HCT116 (cell line): ENCODE results near the gene CASQ1. TPM values are rescaled to one million over a fixed set of nuclear protein-coding genes. Genes with fewer than 3 reads are reported as not detected.

ENCODE experiments used
- ATAC-seq: fragments of 200-7000 bp; cut with Tn5 transposase; 2 replicates; pipeline ENCODE4 v1.9.1; 2020; ENCODE audit warnings: mild to moderate bottlenecking, moderate library complexity
- BruUV-seq: library from RNA; stranded (reverse); fragments of 400-500 nt; replicated peaks from 2 replicates; lab custom pipeline; 2021; lab: Mats Ljungman, UMichigan
- CTCF ChIA-PET: fragments of 300-600 bp; sonication (Branson Sonifier 250); formaldehyde crosslinking; loops from one replicate; lab custom pipeline; 2021; ENCODE audit warnings: antibody characterized with exemption; lab: Charles Lee
- POLR2A ChIA-PET: fragments of 300-600, 350-600 bp; sonication (Branson Sonifier 250); formaldehyde crosslinking; loops from one replicate; lab custom pipeline; 2021; ENCODE audit warnings: antibody characterized with exemption; lab: Charles Lee
- RAD21 ChIA-PET, 2 experiments: fragments of 300-600 bp; sonication (Branson Sonifier 250); formaldehyde crosslinking; loops; one replicate each; lab custom pipeline; 2023; ENCODE audit warnings: low total read pairs in 2 of 2; ENCODE audit not compliant: uncharacterized antibody in 2 of 2, unreplicated experiment in 2 of 2, low non-redundant PET in 1 of 2; lab: Charles Lee
- DNase-seq: peaks from one replicate; pipeline ENCODE4 v3.0.0-alpha.2; 2010; ENCODE audit warnings: low read depth, low spot score
- H2AFZ ChIP-seq: fragments of 200-600 bp; shearing (Covaris generic), sonication (generic); 2 replicates; pipeline ENCODE4 v1.6.1; 2017; ENCODE audit warnings: low read depth, mixed run types, mixed read lengths, antibody characterized with exemption, low read length; ENCODE audit not compliant: poor library complexity, severe bottlenecking
- H3K27ac ChIP-seq: 2 replicates; pipeline ENCODE4 v1.5.1; 2012; ENCODE audit warnings: low read depth, low read length
- H3K27me3 ChIP-seq: fragments of 200-600 bp; sonication (generic); 2 replicates; pipeline ENCODE4 v1.6.1; 2016; ENCODE audit warnings: mixed run types, low read length, mixed read lengths; ENCODE audit not compliant: insufficient read depth
- H3K36me3 ChIP-seq, 2 experiments: fragments of 200-500 bp in 1 of 2; fragments of 200-600 bp in 1 of 2; sonication (Bioruptor generic) in 1 of 2; sonication (generic) in 1 of 2; 2 replicates each; pipeline versions ENCODE4 v1.5.1 to v1.6.1; 2014 to 2016; ENCODE audit warnings: low read length in 2 of 2, inconsistent platforms in 1 of 2, mixed read lengths in 1 of 2, mixed run types in 1 of 2; ENCODE audit not compliant: insufficient read depth in 2 of 2, control insufficient read depth in 1 of 2
- H3K4me1 ChIP-seq, 2 experiments: fragments of 200-600 bp in 1 of 2; sonication (generic) in 1 of 2; 2 replicates each; pipeline versions ENCODE4 v1.5.1 to v1.6.1; 2012 to 2017; ENCODE audit warnings: low read length in 2 of 2, inconsistent platforms in 1 of 2, mild to moderate bottlenecking in 1 of 2, mixed read lengths in 1 of 2, mixed run types in 1 of 2, moderate library complexity in 1 of 2; ENCODE audit not compliant: insufficient read depth in 2 of 2, control insufficient read depth in 1 of 2
- H3K4me2 ChIP-seq: fragments of 200-600 bp; sonication (generic); 2 replicates; pipeline ENCODE4 v1.6.1; 2017; ENCODE audit warnings: mixed run types, low read length, mixed read lengths
- H3K4me3 ChIP-seq, 2 experiments: fragments of 200-600 bp in 1 of 2; sonication (generic) in 1 of 2; replicated peaks in 1 of 2; 2 replicates each; pipeline ENCODE4 v1.5.1; 2011 to 2016; ENCODE audit warnings: low read length in 2 of 2, control low read depth in 1 of 2, low read depth in 1 of 2, mild to moderate bottlenecking in 1 of 2, mixed read lengths in 1 of 2, mixed run types in 1 of 2
- H3K79me2 ChIP-seq: fragments of 200-600 bp; sonication (generic); 2 replicates; pipeline ENCODE4 v1.6.1; 2017; ENCODE audit warnings: mild to moderate bottlenecking, mixed run types, low read length, moderate library complexity, mixed read lengths; ENCODE audit not compliant: insufficient read depth
- H3K9ac ChIP-seq: fragments of 200-600 bp; sonication (generic); 2 replicates; pipeline ENCODE4 v1.6.1; 2016; ENCODE audit warnings: low read length, mixed read lengths
- H3K9me2 ChIP-seq: fragments of 200-600 bp; sonication (generic), shearing (Covaris generic); 2 replicates; pipeline ENCODE4 v1.6.1; 2017; ENCODE audit warnings: mixed run types, mild to moderate bottlenecking, moderate library complexity; ENCODE audit not compliant: insufficient read depth
- H3K9me3 ChIP-seq, 2 experiments: fragments of 200-500 bp in 1 of 2; fragments of 200-600 bp in 1 of 2; sonication (Bioruptor generic) in 1 of 2; sonication (generic) in 1 of 2; 2 replicates each; pipeline ENCODE4 v1.6.1; 2014 to 2017; ENCODE audit warnings: low read length in 2 of 2, mixed read lengths in 2 of 2, inconsistent platforms in 1 of 2, low read depth in 1 of 2, mild to moderate bottlenecking in 1 of 2, mixed run types in 1 of 2, moderate library complexity in 1 of 2; ENCODE audit not compliant: control insufficient read depth in 1 of 2, insufficient read depth in 1 of 2
- H4K20me1 ChIP-seq: fragments of 200-600 bp; sonication (generic), shearing (Covaris generic); 2 replicates; pipeline ENCODE4 v1.6.1; 2017; ENCODE audit warnings: mixed run types, mild to moderate bottlenecking, moderate library complexity; ENCODE audit not compliant: insufficient read depth
- CEBPB ChIP-seq: IDR thresholded peaks from 2 replicates; pipeline ENCODE4 v1.6.1; 2012; ENCODE audit warnings: low read depth
- EGR1 ChIP-seq: IDR thresholded peaks from 2 replicates; pipeline ENCODE4 v1.6.1; 2012; ENCODE audit warnings: low read depth
- ELF1 ChIP-seq: IDR thresholded peaks from 2 replicates; pipeline ENCODE4 v1.6.1; 2012; ENCODE audit warnings: low read depth, borderline replicate concordance
- EZH2 ChIP-seq: fragments of 200-600 bp; sonication (generic); IDR thresholded peaks from 2 replicates; pipeline ENCODE4 v1.6.1; 2017; ENCODE audit warnings: antibody characterized with exemption, mixed run types
- EZH2phosphoT487 ChIP-seq: fragments of 200-600 bp; IDR thresholded peaks from 2 replicates; pipeline ENCODE4 v1.6.1; 2018; ENCODE audit warnings: antibody characterized with exemption, borderline replicate concordance
- FOSL1 ChIP-seq: IDR thresholded peaks from 2 replicates; pipeline ENCODE4 v1.6.1; 2012; ENCODE audit warnings: low read depth
- POLR2A ChIP-seq: IDR thresholded peaks from 2 replicates; pipeline ENCODE4 v1.7.0; 2011; ENCODE audit warnings: borderline replicate concordance; ENCODE audit not compliant: insufficient read depth, insufficient read length; ENCODE audit errors: extremely low read depth
- POLR2AphosphoS5 ChIP-seq: IDR thresholded peaks from 2 replicates; pipeline ENCODE4 v1.6.1; 2011; ENCODE audit warnings: mild to moderate bottlenecking, low read depth, low read length, moderate library complexity
- RAD21 ChIP-seq: IDR thresholded peaks from 2 replicates; pipeline ENCODE4 v1.6.1; 2012; ENCODE audit warnings: low read depth, mild to moderate bottlenecking
- SIN3A ChIP-seq: IDR thresholded peaks from 2 replicates; pipeline ENCODE4 v1.6.1; 2012; ENCODE audit warnings: low read depth
- SP1 ChIP-seq: IDR thresholded peaks from 2 replicates; pipeline ENCODE4 v1.6.1; 2012; ENCODE audit warnings: low read depth
- SRF ChIP-seq: IDR thresholded peaks from 2 replicates; pipeline ENCODE4 v1.6.1; 2012; ENCODE audit warnings: low read depth
- TCF7L2 ChIP-seq: IDR thresholded peaks from 2 replicates; pipeline ENCODE4 v1.7.0; 2011; ENCODE audit warnings: borderline replicate concordance, inconsistent platforms; ENCODE audit not compliant: insufficient read depth, insufficient read length; ENCODE audit errors: extremely low read depth
- YY1 ChIP-seq: IDR thresholded peaks from 2 replicates; pipeline ENCODE4 v1.6.1; 2011; ENCODE audit warnings: low read length, low read depth, moderate library complexity, mild to moderate bottlenecking; ENCODE audit not compliant: insufficient replicate concordance; ENCODE audit errors: extremely low read depth
- ZFX ChIP-seq: fragments of 450-650 bp; IDR thresholded peaks from 2 replicates; pipeline ENCODE4 v1.6.1; 2017
- ZNF274 ChIP-seq: fragments of 200-500 bp; sonication (Bioruptor generic); IDR thresholded peaks from 2 replicates; pipeline ENCODE4 v1.6.1; 2014; ENCODE audit warnings: mild to moderate bottlenecking, low read depth, low read length, inconsistent platforms
- intact Hi-C: fragments of 100-400 bp; cut with micrococcal nuclease; formaldehyde crosslinking; loops from 2 replicates; pipeline ENCODE4 v1.10.0; 2022
- total RNA-seq: library from RNA; stranded (reverse); gene quantifications from one replicate; pipeline ENCODE4 v1.2.1, GENCODE V29; 2021; ENCODE audit not compliant: unreplicated experiment
- TF ChIP-seq, protein P1 (sequence below): IDR thresholded peaks from 2 replicates; pipeline ENCODE4 v1.6.1; 2011; ENCODE audit warnings: mild to moderate bottlenecking, low read length, moderate library complexity; ENCODE audit not compliant: insufficient replicate concordance; ENCODE audit errors: extremely low read depth
- TF ChIP-seq, protein P2 (sequence below): IDR thresholded peaks from 2 replicates; pipeline ENCODE4 v1.6.1; 2012
- TF ChIP-seq, protein P3 (sequence below): IDR thresholded peaks from 2 replicates; pipeline ENCODE4 v1.6.1; 2012; ENCODE audit warnings: low read depth
- TF ChIP-seq, protein P4 (sequence below), 3 experiments: fragments of 200-600 bp in 1 of 3; sonication (generic) in 1 of 3; IDR thresholded peaks in 2 of 3; conservative IDR thresholded peaks in 1 of 3; 2 replicates each; pipeline ENCODE4 v1.5.1; 2012 to 2017; ENCODE audit warnings: low read depth in 2 of 3, low read length in 2 of 3, antibody characterized with exemption in 1 of 3, borderline replicate concordance in 1 of 3, control low read depth in 1 of 3, mild to moderate bottlenecking in 1 of 3, mixed read lengths in 1 of 3, mixed run types in 1 of 3, moderate library complexity in 1 of 3; ENCODE audit not compliant: insufficient read depth in 1 of 3

Gene CASQ1
- total RNA-seq, 1 experiment from 2014 or later = not detected

DNA sequence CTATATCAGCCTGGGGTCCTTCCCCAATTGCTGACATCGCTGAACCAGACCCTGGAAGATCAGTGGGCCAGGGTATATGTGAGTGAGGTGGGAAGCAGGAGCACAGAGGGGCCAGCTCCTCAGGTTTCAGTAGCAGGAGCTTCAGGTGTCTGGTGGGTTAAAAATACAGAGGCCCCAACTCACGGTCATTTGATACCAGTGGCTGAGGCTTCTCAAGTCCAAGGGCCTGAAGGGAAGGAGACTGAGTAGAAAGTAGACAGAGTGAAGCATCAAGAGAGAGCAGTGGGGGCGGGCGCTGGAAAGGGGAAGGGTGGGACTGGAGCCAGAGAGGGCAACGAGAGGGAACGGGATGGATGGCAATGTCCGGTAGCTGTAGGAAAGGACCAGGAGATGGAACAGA lies 2.0 kb upstream of the CASQ1 start:
- BruUV-seq = no TSS peak
- no peaks in the 10 kb centered on the region for H3K27me3 ChIP-seq
- TF ChIP-seq, protein P1, sequence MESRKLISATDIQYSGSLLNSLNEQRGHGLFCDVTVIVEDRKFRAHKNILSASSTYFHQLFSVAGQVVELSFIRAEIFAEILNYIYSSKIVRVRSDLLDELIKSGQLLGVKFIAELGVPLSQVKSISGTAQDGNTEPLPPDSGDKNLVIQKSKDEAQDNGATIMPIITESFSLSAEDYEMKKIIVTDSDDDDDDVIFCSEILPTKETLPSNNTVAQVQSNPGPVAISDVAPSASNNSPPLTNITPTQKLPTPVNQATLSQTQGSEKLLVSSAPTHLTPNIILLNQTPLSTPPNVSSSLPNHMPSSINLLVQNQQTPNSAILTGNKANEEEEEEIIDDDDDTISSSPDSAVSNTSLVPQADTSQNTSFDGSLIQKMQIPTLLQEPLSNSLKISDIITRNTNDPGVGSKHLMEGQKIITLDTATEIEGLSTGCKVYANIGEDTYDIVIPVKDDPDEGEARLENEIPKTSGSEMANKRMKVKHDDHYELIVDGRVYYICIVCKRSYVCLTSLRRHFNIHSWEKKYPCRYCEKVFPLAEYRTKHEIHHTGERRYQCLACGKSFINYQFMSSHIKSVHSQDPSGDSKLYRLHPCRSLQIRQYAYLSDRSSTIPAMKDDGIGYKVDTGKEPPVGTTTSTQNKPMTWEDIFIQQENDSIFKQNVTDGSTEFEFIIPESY = no peak
- TF ChIP-seq POLR2AphosphoS5 (no peak), ZNF274 (no peak), SRF (no peak), POLR2A (no peak), YY1 (no peak), ELF1 (no peak), SIN3A (no peak), RAD21 (no peak), TCF7L2 (no peak), EZH2phosphoT487 (no peak), EZH2 (no peak), FOSL1 (no peak), CEBPB (no peak), SP1 (no peak), ZFX (no peak), EGR1 (no peak)
- TF ChIP-seq, protein P2, sequence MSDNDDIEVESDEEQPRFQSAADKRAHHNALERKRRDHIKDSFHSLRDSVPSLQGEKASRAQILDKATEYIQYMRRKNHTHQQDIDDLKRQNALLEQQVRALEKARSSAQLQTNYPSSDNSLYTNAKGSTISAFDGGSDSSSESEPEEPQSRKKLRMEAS = no peak
- TF ChIP-seq, protein P3, sequence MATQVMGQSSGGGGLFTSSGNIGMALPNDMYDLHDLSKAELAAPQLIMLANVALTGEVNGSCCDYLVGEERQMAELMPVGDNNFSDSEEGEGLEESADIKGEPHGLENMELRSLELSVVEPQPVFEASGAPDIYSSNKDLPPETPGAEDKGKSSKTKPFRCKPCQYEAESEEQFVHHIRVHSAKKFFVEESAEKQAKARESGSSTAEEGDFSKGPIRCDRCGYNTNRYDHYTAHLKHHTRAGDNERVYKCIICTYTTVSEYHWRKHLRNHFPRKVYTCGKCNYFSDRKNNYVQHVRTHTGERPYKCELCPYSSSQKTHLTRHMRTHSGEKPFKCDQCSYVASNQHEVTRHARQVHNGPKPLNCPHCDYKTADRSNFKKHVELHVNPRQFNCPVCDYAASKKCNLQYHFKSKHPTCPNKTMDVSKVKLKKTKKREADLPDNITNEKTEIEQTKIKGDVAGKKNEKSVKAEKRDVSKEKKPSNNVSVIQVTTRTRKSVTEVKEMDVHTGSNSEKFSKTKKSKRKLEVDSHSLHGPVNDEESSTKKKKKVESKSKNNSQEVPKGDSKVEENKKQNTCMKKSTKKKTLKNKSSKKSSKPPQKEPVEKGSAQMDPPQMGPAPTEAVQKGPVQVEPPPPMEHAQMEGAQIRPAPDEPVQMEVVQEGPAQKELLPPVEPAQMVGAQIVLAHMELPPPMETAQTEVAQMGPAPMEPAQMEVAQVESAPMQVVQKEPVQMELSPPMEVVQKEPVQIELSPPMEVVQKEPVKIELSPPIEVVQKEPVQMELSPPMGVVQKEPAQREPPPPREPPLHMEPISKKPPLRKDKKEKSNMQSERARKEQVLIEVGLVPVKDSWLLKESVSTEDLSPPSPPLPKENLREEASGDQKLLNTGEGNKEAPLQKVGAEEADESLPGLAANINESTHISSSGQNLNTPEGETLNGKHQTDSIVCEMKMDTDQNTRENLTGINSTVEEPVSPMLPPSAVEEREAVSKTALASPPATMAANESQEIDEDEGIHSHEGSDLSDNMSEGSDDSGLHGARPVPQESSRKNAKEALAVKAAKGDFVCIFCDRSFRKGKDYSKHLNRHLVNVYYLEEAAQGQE = no peak
- TF ChIP-seq, protein P4, sequence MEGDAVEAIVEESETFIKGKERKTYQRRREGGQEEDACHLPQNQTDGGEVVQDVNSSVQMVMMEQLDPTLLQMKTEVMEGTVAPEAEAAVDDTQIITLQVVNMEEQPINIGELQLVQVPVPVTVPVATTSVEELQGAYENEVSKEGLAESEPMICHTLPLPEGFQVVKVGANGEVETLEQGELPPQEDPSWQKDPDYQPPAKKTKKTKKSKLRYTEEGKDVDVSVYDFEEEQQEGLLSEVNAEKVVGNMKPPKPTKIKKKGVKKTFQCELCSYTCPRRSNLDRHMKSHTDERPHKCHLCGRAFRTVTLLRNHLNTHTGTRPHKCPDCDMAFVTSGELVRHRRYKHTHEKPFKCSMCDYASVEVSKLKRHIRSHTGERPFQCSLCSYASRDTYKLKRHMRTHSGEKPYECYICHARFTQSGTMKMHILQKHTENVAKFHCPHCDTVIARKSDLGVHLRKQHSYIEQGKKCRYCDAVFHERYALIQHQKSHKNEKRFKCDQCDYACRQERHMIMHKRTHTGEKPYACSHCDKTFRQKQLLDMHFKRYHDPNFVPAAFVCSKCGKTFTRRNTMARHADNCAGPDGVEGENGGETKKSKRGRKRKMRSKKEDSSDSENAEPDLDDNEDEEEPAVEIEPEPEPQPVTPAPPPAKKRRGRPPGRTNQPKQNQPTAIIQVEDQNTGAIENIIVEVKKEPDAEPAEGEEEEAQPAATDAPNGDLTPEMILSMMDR (IDR thresholded peaks at IDR 0.05 in 2 of 3, conservative IDR thresholded peaks at IDR 0.05 in 1 of 3; ENCODE audit: borderline replicate concordance in 1 of 3, insufficient read depth in 1 of 3, low read depth in 2 of 3, low read length in 2 of 3) = no peak
- ChIA-PET RAD21 (no interaction called here), CTCF (no interaction called here), POLR2A (no interaction called here)
- no peaks in the 10 kb centered on the region for H3K9me3 ChIP-seq
- H3K36me3 ChIP-seq = no peaks in the 10 kb centered on the region
- DNase-seq = no peak
- no peak for ATAC-seq
- H3K79me2 ChIP-seq = no peaks in the 10 kb centered on the region
- no peak overlapping the region for H3K4me3 ChIP-seq
- no peak overlapping the region for H3K9ac ChIP-seq
- no peak overlapping the region for H3K27ac ChIP-seq
- H3K4me1 ChIP-seq = peaks cover 2 to 3% of the 10 kb centered on the region in 2 experiments; a peak in 2 of 4 replicates
- H3K4me2 ChIP-seq = no peak overlapping the region
- no peak overlapping the region for H2AFZ ChIP-seq
- no peaks in the 10 kb centered on the region for H3K9me2 ChIP-seq
- intact Hi-C loops = no loop called here
- no peaks in the 10 kb centered on the region for H4K20me1 ChIP-seq
